Hepatocyte (in vitro differentiated cells): Measurements from ENCODE around the gene PEAK1.

Experiments used
- CTCF ChIP-seq: fragments of 200-600 bp; sonication (generic); IDR thresholded peaks from 2 replicates; pipeline ENCODE4 v1.5.1; 2016; ENCODE audit warnings: antibody characterized with exemption, mild to moderate bottlenecking; ENCODE audit not compliant: poor library complexity
- EZH2 ChIP-seq: fragments of 200-600 bp; sonication (generic); IDR thresholded peaks from 2 replicates; pipeline ENCODE4 v1.6.1; 2016; ENCODE audit warnings: antibody characterized with exemption, mild to moderate bottlenecking, borderline replicate concordance
- EZH2phosphoT487 ChIP-seq: fragments of 200-600 bp; sonication (generic); IDR thresholded peaks from one replicate; pipeline ENCODE4 v1.6.1; 2018; ENCODE audit warnings: antibody characterized with exemption, mild to moderate bottlenecking, low read depth, moderate library complexity; ENCODE audit not compliant: unreplicated experiment, severe bottlenecking

DNA sequence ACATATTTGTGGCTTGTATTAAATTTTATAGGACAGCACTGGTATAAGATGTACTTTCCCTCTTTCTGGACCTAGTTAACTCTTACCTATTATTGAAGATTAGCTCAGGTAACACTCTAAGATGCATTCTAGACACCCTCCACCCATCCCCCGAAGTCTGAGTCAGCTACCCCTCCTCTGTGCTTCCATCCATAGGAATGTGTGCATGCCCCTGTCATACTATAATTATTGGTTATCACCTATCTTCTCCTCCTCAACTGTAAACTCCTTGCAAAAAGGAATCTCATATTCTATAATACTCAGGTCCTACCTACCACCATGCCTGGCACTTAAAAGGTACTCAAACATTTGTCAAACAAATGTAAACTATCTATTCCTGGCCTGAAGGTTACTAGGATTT is 3.0 kb downstream of the PEAK1 start:
- TF ChIP-seq CTCF = no peak
- TF ChIP-seq EZH2 = no peak
- TF ChIP-seq EZH2phosphoT487 = no peak
